Uterus (tissue), 2 donors: Measurements from ENCODE around the gene APOL1.

Experiments
- POLR2A ChIP-seq, 2 donors: fragments of 450-650 bp; IDR thresholded peaks; one replicate each; pipeline ENCODE4 v1.6.1; 2016; ENCODE audit warnings: antibody characterized with exemption in 2 of 2, mild to moderate bottlenecking in 1 of 2, moderate library complexity in 1 of 2
- TF ChIP-seq, protein P1 (sequence below), 4 experiments: fragments of 200-600 bp in 2 of 4; fragments of 450-650 bp in 2 of 4; sonication (generic) in 2 of 4; IDR thresholded peaks; one replicate each; pipeline ENCODE4 v1.5.1; 2016 to 2019; ENCODE audit warnings: antibody characterized with exemption in 4 of 4, mild to moderate bottlenecking in 2 of 4, moderate library complexity in 1 of 4

DNA sequence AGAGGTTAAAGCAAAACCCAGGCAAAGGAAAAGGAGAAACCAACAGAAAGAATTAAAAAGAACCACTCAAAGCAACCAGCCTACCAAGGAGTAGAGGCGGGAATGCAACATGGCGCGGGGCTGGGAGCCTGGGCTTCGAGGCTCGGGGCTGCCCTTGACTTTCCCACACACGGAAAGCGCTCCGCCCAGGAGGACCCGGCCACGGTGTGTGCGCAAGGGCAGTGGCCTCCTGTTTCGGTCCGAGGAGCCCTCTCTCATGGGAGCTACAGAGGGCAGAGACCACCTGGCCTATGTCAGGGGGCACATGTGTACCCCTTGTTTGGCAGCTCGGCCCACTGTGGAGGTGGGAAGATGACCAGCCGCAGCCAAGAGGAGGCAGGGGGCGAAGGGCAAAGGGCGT, 55.9 kb downstream of the APOL1 start:
- no peak for TF ChIP-seq POLR2A (IDR thresholded peaks at IDR 0.05)
- TF ChIP-seq, protein P1, sequence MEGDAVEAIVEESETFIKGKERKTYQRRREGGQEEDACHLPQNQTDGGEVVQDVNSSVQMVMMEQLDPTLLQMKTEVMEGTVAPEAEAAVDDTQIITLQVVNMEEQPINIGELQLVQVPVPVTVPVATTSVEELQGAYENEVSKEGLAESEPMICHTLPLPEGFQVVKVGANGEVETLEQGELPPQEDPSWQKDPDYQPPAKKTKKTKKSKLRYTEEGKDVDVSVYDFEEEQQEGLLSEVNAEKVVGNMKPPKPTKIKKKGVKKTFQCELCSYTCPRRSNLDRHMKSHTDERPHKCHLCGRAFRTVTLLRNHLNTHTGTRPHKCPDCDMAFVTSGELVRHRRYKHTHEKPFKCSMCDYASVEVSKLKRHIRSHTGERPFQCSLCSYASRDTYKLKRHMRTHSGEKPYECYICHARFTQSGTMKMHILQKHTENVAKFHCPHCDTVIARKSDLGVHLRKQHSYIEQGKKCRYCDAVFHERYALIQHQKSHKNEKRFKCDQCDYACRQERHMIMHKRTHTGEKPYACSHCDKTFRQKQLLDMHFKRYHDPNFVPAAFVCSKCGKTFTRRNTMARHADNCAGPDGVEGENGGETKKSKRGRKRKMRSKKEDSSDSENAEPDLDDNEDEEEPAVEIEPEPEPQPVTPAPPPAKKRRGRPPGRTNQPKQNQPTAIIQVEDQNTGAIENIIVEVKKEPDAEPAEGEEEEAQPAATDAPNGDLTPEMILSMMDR (IDR thresholded peaks at IDR 0.05), result no peak
